AG10803 (cell line): ENCODE data around the gene PPP1R1C.

Experiments used
- DNase-seq: peaks from one replicate; pipeline ENCODE4 v3.0.0; 2010; ENCODE audit warnings: low read depth
- H3K4me3 ChIP-seq: 2 replicates; pipeline ENCODE4 v1.5.1; 2011; ENCODE audit warnings: mild to moderate bottlenecking, low read length, control low read depth
- CTCF ChIP-seq: conservative IDR thresholded peaks from 2 replicates; pipeline ENCODE4 v1.5.1; 2011; ENCODE audit warnings: mild to moderate bottlenecking, low read length, control low read depth, inconsistent platforms

PPP1R1C gene

DNA sequence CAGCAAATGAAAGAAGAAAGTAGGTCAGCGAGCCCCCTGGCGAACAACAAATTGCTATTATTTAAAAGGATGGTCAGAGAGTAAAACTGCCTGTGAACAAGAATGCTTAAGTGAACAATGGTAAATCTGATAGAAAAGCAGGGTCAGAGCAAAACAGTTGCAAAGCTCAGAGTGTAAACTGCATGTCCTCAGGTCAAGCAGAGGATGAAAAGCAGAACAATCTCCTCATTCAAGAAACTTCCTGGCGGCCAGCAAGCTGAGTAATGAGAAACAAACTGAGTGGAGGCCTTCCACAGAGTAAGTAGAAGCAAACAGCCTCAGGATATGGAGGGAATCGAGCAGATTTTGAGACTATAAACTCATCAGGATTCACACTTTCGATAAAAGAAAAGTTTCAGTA, 117.9 kb downstream of the PPP1R1C start:
- DNase-seq = no peak
- TF ChIP-seq CTCF = no peak
- no peak overlapping the region for H3K4me3 ChIP-seq

DNA sequence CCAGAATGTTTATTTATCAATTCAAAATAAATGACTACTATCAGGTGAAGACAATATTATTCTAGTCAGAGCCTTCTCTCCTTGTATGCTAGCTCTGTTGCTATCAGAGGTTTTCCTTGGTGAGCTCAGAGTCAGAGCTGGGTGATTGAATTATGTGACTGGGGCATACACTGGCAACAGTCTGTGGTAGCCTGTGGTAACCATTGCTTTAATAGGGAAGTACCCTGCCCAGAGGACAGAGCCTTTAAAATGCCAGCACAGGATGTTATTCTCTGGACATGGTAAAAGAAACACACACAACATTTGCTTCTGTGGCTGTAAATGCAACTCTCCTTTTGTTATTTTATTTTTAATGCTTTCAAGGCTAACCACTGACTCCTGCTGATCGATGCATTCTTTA, 124.7 kb downstream of the PPP1R1C start:
- H3K4me3 ChIP-seq = no peak overlapping the region
- no peak for DNase-seq
- no peak for TF ChIP-seq CTCF

DNA sequence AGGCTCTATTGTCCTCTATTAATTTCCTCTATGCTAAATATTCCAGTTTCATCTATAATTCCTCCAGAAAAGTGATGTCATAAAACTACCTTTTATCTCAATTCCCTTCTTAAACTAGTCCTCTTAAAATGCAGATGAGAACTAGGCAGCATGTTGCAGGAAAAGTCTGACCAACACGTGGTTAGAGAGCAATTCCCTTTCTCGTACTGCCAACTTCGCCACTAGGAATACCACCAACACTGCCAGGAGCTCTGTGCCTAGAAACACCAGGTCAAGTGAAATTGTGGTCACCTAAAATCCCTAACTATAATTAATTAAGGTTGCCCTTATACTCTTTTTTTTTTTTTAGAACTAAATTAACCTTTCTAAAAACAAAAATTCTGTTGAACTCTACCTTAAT, 127.7 kb downstream of the PPP1R1C start:
- no peak for TF ChIP-seq CTCF
- no peak overlapping the region for H3K4me3 ChIP-seq
- DNase-seq = no peak

GRCh38 chr2:182115258-182115657, 129.6 kb downstream of the PPP1R1C start:
- no peak for TF ChIP-seq CTCF
- H3K4me3 ChIP-seq = no peak overlapping the region
- no peak for DNase-seq

GRCh38 chr2:182116774-182117173, 131.1 kb downstream of the PPP1R1C start:
- no peak for DNase-seq
- TF ChIP-seq CTCF = no peak
- H3K4me3 ChIP-seq = no peak overlapping the region

DNA sequence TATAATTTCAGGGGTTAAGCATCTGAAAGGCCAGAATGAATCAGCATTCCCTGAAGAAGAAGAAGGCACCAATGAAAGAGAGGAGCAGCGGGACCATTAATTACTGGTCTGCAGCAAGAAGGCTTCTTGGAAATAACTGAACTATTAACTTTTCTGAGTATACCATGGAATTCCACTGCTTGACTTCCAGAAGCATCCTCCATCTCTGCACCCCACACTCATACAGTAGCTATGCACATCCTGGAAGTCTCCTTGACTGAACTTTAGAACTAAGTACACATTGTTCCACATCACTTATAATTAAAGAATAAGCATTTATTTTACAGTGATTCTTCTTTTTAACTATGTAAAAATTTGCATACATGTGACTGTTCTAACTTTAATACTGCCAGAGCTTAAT, 131.5 kb downstream of the PPP1R1C start:
- TF ChIP-seq CTCF = no peak
- no peak overlapping the region for H3K4me3 ChIP-seq
- DNase-seq = no peak

- no peak for DNase-seq
- no peak for TF ChIP-seq CTCF
- H3K4me3 ChIP-seq = no peak overlapping the region
Observed at GRCh38 chr2:182128821-182129707, 143.4 kb downstream of the PPP1R1C start.
